H1 (cell line): ENCODE results near the gene TTC28. TPM values are rescaled to one million over a fixed set of nuclear protein-coding genes. Genes with fewer than 3 reads are reported as not detected.

Source experiments
- CBX8 ChIP-seq: fragments of 300-800, 300-1000 bp; sonication (generic); IDR thresholded peaks from 2 replicates; pipeline ENCODE4 v1.7.1; 2016; ENCODE audit warnings: low read depth, low read length, borderline replicate concordance
- CHD7 ChIP-seq: fragments of 300-600 bp; sonication (generic); IDR thresholded peaks from 2 replicates; pipeline ENCODE4 v1.7.1; 2012; ENCODE audit warnings: low read length, moderate library complexity, mild to moderate bottlenecking, inconsistent platforms; ENCODE audit not compliant: insufficient replicate concordance
- FOSL1 ChIP-seq: IDR thresholded peaks from 2 replicates; pipeline ENCODE4 v1.6.1; 2011; ENCODE audit warnings: mild to moderate bottlenecking, low read depth, low read length, moderate library complexity; ENCODE audit not compliant: insufficient read depth
- HDAC2 ChIP-seq, 2 experiments: fragments of 300-600 bp in 1 of 2; sonication (generic) in 1 of 2; IDR thresholded peaks; 2 replicates each; pipeline ENCODE4 v1.6.1; 2011 to 2012; ENCODE audit warnings: low read depth in 2 of 2, low read length in 2 of 2, mild to moderate bottlenecking in 2 of 2, moderate library complexity in 2 of 2, borderline replicate concordance in 1 of 2, inconsistent platforms in 1 of 2
- JUND ChIP-seq: IDR thresholded peaks from 2 replicates; pipeline ENCODE4 v1.6.1; 2011; ENCODE audit warnings: mild to moderate bottlenecking, improper control_type of control experiment, low read length
- KDM1A ChIP-seq: fragments of 200-600, 300-600 bp; sonication (generic); IDR thresholded peaks from 2 replicates; pipeline ENCODE4 v1.7.1; 2016; ENCODE audit warnings: mild to moderate bottlenecking, low read length, borderline replicate concordance
- NANOG ChIP-seq: IDR thresholded peaks from 2 replicates; pipeline ENCODE4 v1.6.1; 2011; ENCODE audit warnings: low read length, low read depth, mild to moderate bottlenecking, inconsistent platforms; ENCODE audit not compliant: insufficient read depth, poor library complexity, severe bottlenecking
- POU5F1 ChIP-seq: IDR thresholded peaks from 2 replicates; pipeline ENCODE4 v1.6.1; 2011; ENCODE audit warnings: low read depth, mild to moderate bottlenecking, low read length, moderate library complexity
- RFX5 ChIP-seq: IDR thresholded peaks from 2 replicates; pipeline ENCODE4 v1.6.1; 2011; ENCODE audit warnings: low read depth, low read length, improper control_type of control experiment, borderline replicate concordance
- RXRA ChIP-seq: IDR thresholded peaks from 2 replicates; pipeline ENCODE4 v1.6.1; 2011; ENCODE audit warnings: low read depth, mild to moderate bottlenecking, low read length, moderate library complexity; ENCODE audit not compliant: insufficient read depth
- SP2 ChIP-seq: IDR thresholded peaks from 2 replicates; pipeline ENCODE4 v1.6.1; 2012; ENCODE audit warnings: mild to moderate bottlenecking, low read length, inconsistent platforms
- YY1 ChIP-seq: IDR thresholded peaks from 2 replicates; pipeline ENCODE4 v1.6.1; 2011; ENCODE audit warnings: low read depth, mild to moderate bottlenecking, low read length
- polyA plus RNA-seq, 7 experiments: library from polyadenylated mRNA; depleted of rRNA in 3 of 7; stranded (reverse) in 5 of 7; unstranded in 2 of 7; fragments of >200 nt in 5 of 7; fragments of 200-250 nt in 2 of 7; gene quantifications; 1 replicate in 5 of 7; 2 replicates in 1 of 7; 4 replicates in 1 of 7; pipeline versions ENCODE4 v1.2.1 to v1.2.3, GENCODE V29; 2011 to 2013; ENCODE audit warnings: missing spikeins in 2 of 7, mixed read lengths in 2 of 7
- total RNA-seq: library from RNA; stranded (reverse); fragmentation: NEBNext Ultra II Directional; extraction: Animal tissue kit (Norgen Biotek cat#: 25700); gene quantifications from 2 replicates; pipeline ENCODE4 v1.2.1, GENCODE V29; 2021

The TTC28 gene
- total and polyA plus RNA-seq, 2 of the 8 experiments (the other 6 are each of a cell fraction or from before 2014, with no cell fraction given), result 2.6 to 12.6 TPM

- no peak for TF ChIP-seq CHD7
- no peak for TF ChIP-seq CBX8
- no peak for TF ChIP-seq JUND
- TF ChIP-seq FOSL1, result no peak
- TF ChIP-seq RXRA, result no peak
- no peak for TF ChIP-seq RFX5
- TF ChIP-seq NANOG, result no peak
- no peak for TF ChIP-seq SP2
- TF ChIP-seq HDAC2 (IDR thresholded peaks at IDR 0.05; ENCODE audit: borderline replicate concordance in 1 of 2, low read depth in 2 of 2, low read length in 2 of 2), result no peak
- no peak for TF ChIP-seq POU5F1
- TF ChIP-seq KDM1A, result no peak
- TF ChIP-seq YY1, result no peak
These were observed 610.8 kb downstream of the TTC28 start (continued) for GRCh38 chr22:28068826-28069225.
